OCI-LY3 (cell line): ENCODE results near the gene PLEKHA6.

Source experiments
- EZH2phosphoT487 ChIP-seq: fragments of 200-600 bp; shearing (Covaris generic); IDR thresholded peaks from 2 replicates; pipeline ENCODE4 v1.6.1; 2018; ENCODE audit warnings: antibody characterized with exemption, mixed run types, low read depth
- TF ChIP-seq, protein P1 (sequence below): fragments of 200-600, 300-600 bp; sonication (generic); IDR thresholded peaks from 2 replicates; pipeline ENCODE4 v1.5.1; 2014; ENCODE audit warnings: antibody characterized with exemption, low read length, low read depth

DNA sequence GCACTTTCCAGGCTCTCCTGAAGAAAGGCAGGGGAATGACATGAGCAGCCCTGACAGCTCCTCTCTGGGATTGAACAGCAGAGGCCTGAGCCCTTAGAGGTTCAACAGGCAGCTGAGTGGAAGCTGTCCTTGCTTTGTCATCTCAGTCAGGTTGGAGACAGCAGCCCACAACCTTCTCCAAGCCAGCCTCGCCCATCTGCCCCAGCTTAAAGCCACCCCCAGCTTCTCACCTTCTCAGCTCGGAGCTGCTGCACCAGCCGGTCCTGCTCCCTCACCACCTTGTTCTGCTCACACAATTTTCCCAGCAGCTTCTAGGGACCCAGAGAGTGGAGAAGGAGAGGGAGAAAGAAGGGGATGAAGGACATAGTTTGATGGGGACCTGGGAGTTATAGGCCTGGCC is 110.8 kb downstream of the PLEKHA6 start:
- TF ChIP-seq, protein P1, sequence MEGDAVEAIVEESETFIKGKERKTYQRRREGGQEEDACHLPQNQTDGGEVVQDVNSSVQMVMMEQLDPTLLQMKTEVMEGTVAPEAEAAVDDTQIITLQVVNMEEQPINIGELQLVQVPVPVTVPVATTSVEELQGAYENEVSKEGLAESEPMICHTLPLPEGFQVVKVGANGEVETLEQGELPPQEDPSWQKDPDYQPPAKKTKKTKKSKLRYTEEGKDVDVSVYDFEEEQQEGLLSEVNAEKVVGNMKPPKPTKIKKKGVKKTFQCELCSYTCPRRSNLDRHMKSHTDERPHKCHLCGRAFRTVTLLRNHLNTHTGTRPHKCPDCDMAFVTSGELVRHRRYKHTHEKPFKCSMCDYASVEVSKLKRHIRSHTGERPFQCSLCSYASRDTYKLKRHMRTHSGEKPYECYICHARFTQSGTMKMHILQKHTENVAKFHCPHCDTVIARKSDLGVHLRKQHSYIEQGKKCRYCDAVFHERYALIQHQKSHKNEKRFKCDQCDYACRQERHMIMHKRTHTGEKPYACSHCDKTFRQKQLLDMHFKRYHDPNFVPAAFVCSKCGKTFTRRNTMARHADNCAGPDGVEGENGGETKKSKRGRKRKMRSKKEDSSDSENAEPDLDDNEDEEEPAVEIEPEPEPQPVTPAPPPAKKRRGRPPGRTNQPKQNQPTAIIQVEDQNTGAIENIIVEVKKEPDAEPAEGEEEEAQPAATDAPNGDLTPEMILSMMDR, result no peak
- TF ChIP-seq EZH2phosphoT487, result no peak
